Fibroblast of mammary gland (primary cell): ENCODE results near the gene FKBP15.
A peak's percentile ranks its signal among the peaks of the same experiment; 100 is the strongest.

Source experiments
- DNase-seq: peaks from one replicate; pipeline ENCODE4 v3.0.0-alpha.2; 2010; ENCODE audit warnings: low read depth
- H3K4me3 ChIP-seq: 2 replicates; pipeline ENCODE4 v1.5.1; 2011; ENCODE audit warnings: low read depth, mild to moderate bottlenecking, low read length, moderate library complexity; ENCODE audit not compliant: control insufficient read depth
- CTCF ChIP-seq: conservative IDR thresholded peaks from 2 replicates; pipeline ENCODE4 v1.5.1; 2011; ENCODE audit warnings: low read depth, low read length, inconsistent platforms; ENCODE audit not compliant: control insufficient read depth, insufficient read depth

FKBP15 gene

GRCh38 chr9:113205432-113205831 lies 15.6 kb downstream of the FKBP15 start:
- H3K4me3 ChIP-seq = no peak overlapping the region
- no peak for TF ChIP-seq CTCF
- no peak for DNase-seq

GRCh38 chr9:113199683-113200329 lies 21.3 kb downstream of the FKBP15 start:
- no peak overlapping the region for H3K4me3 ChIP-seq
- DNase-seq = no peak
- TF ChIP-seq CTCF = no peak

GRCh38 chr9:113192455-113192854 lies 28.6 kb downstream of the FKBP15 start:
- no peak overlapping the region for H3K4me3 ChIP-seq
- TF ChIP-seq CTCF = no peak
- DNase-seq = no peak

DNA sequence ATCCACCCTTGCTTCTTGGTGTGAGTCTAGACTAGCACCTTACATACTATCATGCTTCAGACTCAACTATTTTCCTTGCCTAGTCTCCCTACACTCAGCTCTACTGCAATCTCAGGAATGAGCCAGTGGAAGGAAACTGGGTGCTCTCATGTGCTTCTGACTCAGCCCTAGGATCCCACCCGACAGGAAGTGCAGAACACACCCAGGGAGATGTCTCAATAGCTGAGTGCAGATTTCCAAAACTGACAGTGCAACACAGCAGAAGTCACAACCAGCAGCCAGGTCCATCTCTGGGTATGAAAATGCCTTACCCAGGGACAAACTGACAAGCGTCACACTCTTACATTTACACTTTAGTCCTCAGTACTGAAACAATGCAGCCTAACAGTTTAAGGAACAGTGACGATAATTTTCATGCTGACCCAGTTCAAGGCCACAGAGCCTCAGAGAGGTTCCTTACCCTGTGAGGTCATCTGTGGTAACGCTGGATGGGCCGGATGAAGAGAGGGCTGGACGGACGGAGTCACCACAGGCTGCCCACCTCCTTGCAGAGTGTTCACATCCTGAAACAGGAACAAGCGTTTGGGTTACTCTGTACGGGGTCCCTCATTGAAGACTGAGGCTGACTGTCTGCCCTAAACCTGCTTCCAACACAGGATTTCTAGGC lies 33.0 kb downstream of the FKBP15 start:
- TF ChIP-seq CTCF = no peak
- peak overlapping the region; percentile 55 for H3K4me3 ChIP-seq
- DNase-seq = peak; percentile 95

DNA sequence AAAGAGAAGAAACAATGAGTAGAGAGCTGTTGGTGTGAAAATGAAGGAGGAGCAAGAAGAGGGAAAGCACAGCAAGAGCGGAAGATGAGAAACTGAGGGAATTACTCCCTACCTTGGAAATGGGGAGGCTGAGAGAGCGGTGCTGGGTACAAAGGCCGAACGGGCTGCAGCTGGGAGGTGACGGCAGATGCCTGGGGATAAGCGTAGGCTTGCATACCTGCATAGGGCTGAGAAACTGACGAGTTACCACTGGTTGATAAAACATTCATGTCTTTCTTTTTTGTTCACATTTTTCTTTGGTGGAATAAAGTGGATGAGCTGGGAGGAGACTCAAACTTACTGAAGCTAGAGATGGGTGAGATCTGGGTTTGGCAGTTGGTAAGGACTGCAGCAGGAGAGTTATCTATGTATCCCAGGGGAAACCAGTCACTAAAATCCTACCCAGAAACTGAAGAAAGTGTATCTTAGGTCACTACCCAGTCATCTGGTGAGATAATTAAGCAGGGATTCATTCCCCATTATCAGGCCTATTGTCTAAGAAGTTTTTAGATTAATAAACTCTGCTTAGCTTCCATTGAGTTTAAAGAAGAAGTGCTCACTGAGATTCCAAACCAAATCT lies 34.8 kb downstream of the FKBP15 start:
- peak; percentile 21 for DNase-seq

DNA sequence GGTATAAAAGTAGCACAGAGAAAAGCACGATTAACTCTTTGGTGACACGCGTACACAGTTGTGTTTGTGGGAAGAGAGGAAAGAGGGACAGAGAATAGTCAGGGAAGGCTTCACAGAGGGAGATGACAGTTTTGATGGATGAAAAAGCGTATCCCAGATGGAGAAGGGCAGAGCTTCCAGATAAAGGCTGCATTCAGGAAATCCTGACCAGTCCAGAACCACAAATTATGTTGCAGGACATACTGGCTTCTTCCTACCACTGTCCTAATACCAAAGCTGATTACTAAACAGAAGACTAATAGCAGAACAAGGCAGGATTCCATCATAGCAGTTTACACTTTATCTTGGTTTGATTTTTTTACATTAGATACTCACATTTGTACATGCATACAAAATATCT lies 35.8 kb downstream of the FKBP15 start:
- H3K4me3 ChIP-seq = no peak overlapping the region
- peak; percentile 23 for DNase-seq
- no peak for TF ChIP-seq CTCF

More for the DNA sequence above, 34.8 kb downstream of the FKBP15 start:
- TF ChIP-seq CTCF = no peak
- H3K4me3 ChIP-seq = no peak overlapping the region
